DND-41 (cell line): ENCODE data around the gene C4orf36.

Experiments used
- ATAC-seq: fragments of 200-7000 bp; cut with Tn5 transposase; 3 replicates; pipeline ENCODE4 v1.9.1; 2021; ENCODE audit warnings: low read depth; ENCODE audit not compliant: insufficient read depth
- DNase-seq: peaks from one replicate; pipeline ENCODE4 v3.0.0-alpha.2; 2020
- H2AFZ ChIP-seq: 2 replicates; pipeline ENCODE4 v1.6.0; 2012; ENCODE audit warnings: low read depth, low read length
- H3K27ac ChIP-seq: 2 replicates; pipeline ENCODE4 v1.5.1; 2012; ENCODE audit warnings: low read length, inconsistent platforms
- H3K27me3 ChIP-seq: fragments of 200-600 bp; sonication (generic); 2 replicates; pipeline ENCODE4 v1.6.0; 2012; ENCODE audit warnings: low read length, mild to moderate bottlenecking, inconsistent platforms; ENCODE audit not compliant: insufficient read depth, poor library complexity
- H3K36me3 ChIP-seq: 2 replicates; pipeline ENCODE4 v1.5.1; 2012; ENCODE audit warnings: low read length, inconsistent platforms; ENCODE audit not compliant: insufficient read depth
- H3K4me1 ChIP-seq: 2 replicates; pipeline ENCODE4 v1.5.1; 2012; ENCODE audit warnings: mild to moderate bottlenecking, low read length; ENCODE audit not compliant: insufficient read depth
- H3K4me2 ChIP-seq: 2 replicates; pipeline ENCODE4 v1.6.0; 2012; ENCODE audit warnings: mild to moderate bottlenecking, moderate library complexity, low read length, inconsistent platforms; ENCODE audit not compliant: insufficient read depth
- H3K4me3 ChIP-seq, 2 experiments: fragments of 200-600 bp in 1 of 2; shearing (Covaris generic) in 1 of 2; 2 replicates each; pipeline ENCODE4 v1.5.1; 2012 to 2016; ENCODE audit warnings: inconsistent platforms in 2 of 2, low read length in 2 of 2, mild to moderate bottlenecking in 2 of 2, low read depth in 1 of 2, moderate library complexity in 1 of 2
- H3K79me2 ChIP-seq: 2 replicates; pipeline ENCODE4 v1.6.0; 2012; ENCODE audit warnings: low read length, inconsistent platforms; ENCODE audit not compliant: insufficient read depth
- H3K9ac ChIP-seq: 2 replicates; pipeline ENCODE4 v1.6.0; 2012; ENCODE audit warnings: low read depth, mild to moderate bottlenecking, inconsistent platforms, low read length, moderate library complexity
- H3K9me3 ChIP-seq: 2 replicates; pipeline ENCODE4 v1.5.1; 2012; ENCODE audit warnings: low read length, moderate library complexity, mild to moderate bottlenecking, inconsistent platforms; ENCODE audit not compliant: insufficient read depth, severe bottlenecking
- H4K20me1 ChIP-seq: 2 replicates; pipeline ENCODE4 v1.6.0; 2012; ENCODE audit warnings: low read length; ENCODE audit not compliant: insufficient read depth
- CTCF ChIP-seq: IDR thresholded peaks from 2 replicates; pipeline ENCODE4 v1.5.1; 2012; ENCODE audit warnings: borderline replicate concordance, low read length, moderate library complexity, mild to moderate bottlenecking; ENCODE audit not compliant: poor library complexity, severe bottlenecking; ENCODE audit errors: extremely low read depth
- EZH2 ChIP-seq: IDR thresholded peaks from 3 replicates; pipeline ENCODE4 v1.6.1; 2012; ENCODE audit warnings: borderline replicate concordance, low read depth, mild to moderate bottlenecking, moderate library complexity, low read length, inconsistent platforms; ENCODE audit not compliant: severe bottlenecking

C4orf36 gene

GRCh38 chr4:86890790-86891189, 1.4 kb downstream of the C4orf36 start:
- Histone ChIP-seq H3K9me3 (no peaks in the 10 kb centered on the region), H3K27me3 (peaks cover 11% of the 10 kb centered on the region), H3K27ac (no peak overlapping the region), H3K4me3 (no peak overlapping the region), H3K36me3 (no peaks in the 10 kb centered on the region), H3K4me2 (no peak overlapping the region), H3K9ac (no peak overlapping the region), H3K79me2 (no peaks in the 10 kb centered on the region), H4K20me1 (no peaks in the 10 kb centered on the region), H2AFZ (no peak overlapping the region), H3K4me1 (peaks cover 14% of the 10 kb centered on the region)
- no peak for DNase-seq
- no peak for TF ChIP-seq EZH2
- TF ChIP-seq CTCF, result no peak
- no peak for ATAC-seq

- no peak overlapping the region for H2AFZ ChIP-seq
- no peak overlapping the region for H3K4me2 ChIP-seq
- H3K79me2 ChIP-seq, result no peaks in the 10 kb centered on the region
- H3K4me3 ChIP-seq, result no peak overlapping the region
- no peaks in the 10 kb centered on the region for H3K4me1 ChIP-seq
- no peaks in the 10 kb centered on the region for H3K9me3 ChIP-seq
- H3K9ac ChIP-seq, result no peak overlapping the region
- H3K27ac ChIP-seq, result no peak overlapping the region
- TF ChIP-seq EZH2 (no peak), CTCF (no peak)
- no peaks in the 10 kb centered on the region for H3K27me3 ChIP-seq
- no peaks in the 10 kb centered on the region for H4K20me1 ChIP-seq
- ATAC-seq (no peak), DNase-seq (no peak)
- no peaks in the 10 kb centered on the region for H3K36me3 ChIP-seq
These were observed 12.6 kb downstream of the C4orf36 start for GRCh38 chr4:86879641-86880040.

GRCh38 chr4:86878640-86879039, 13.6 kb downstream of the C4orf36 start:
- Histone ChIP-seq H3K79me2 (no peaks in the 10 kb centered on the region), H4K20me1 (no peaks in the 10 kb centered on the region), H3K27ac (no peak overlapping the region), H3K9me3 (no peaks in the 10 kb centered on the region), H3K4me3 (no peak overlapping the region), H3K36me3 (no peaks in the 10 kb centered on the region), H3K9ac (no peak overlapping the region), H3K27me3 (no peaks in the 10 kb centered on the region), H3K4me1 (no peaks in the 10 kb centered on the region), H2AFZ (no peak overlapping the region), H3K4me2 (no peak overlapping the region)
- ATAC-seq, result no peak
- TF ChIP-seq EZH2, result no peak
- TF ChIP-seq CTCF, result no peak
- no peak for DNase-seq
